ENCODE data around the gene WDR38.

The WDR38 gene

GRCh38 chr9:124855944-124856765 is 2.9 kb downstream of the WDR38 start:
- no peak for FAIRE-seq
- no peak for TF ChIP-seq POLR2A (IDR thresholded peaks at IDR 0.05; ENCODE audit: low read depth, low read length)
- TF ChIP-seq TAF1 (IDR thresholded peaks at IDR 0.05; ENCODE audit: low read depth, low read length): no peak
- TF ChIP-seq POLR2AphosphoS5 (IDR thresholded peaks at IDR 0.05; ENCODE audit: low read depth, low read length): no peak; the same call in 1 of the 2 replicates
- TF ChIP-seq POU2F2 (IDR thresholded peaks at IDR 0.05; ENCODE audit: low read depth, low read length): no peak; the same call in 1 of the 2 replicates
- DNase-seq (ENCODE audit: insufficient read length, low spot score): no peak

- FAIRE-seq (no peak), DNase-seq (ENCODE audit: insufficient read length, low spot score) (no peak)
- no peak for TF ChIP-seq TAF1 (IDR thresholded peaks at IDR 0.05; ENCODE audit: low read depth, low read length)
- TF ChIP-seq PAX5 (IDR thresholded peaks at IDR 0.05; ENCODE audit: insufficient read depth, low read length, severe bottlenecking): no peak
Observed at GRCh38 chr9:124857533-124858162, 4.4 kb downstream of the WDR38 start.

GRCh38 chr9:124858330-124859046 is 5.2 kb downstream of the WDR38 start:
- DNase-seq (ENCODE audit: insufficient read length, low spot score) (no peak), FAIRE-seq (no peak)
- TF ChIP-seq POLR2A (IDR thresholded peaks at IDR 0.05; ENCODE audit: low read depth, low read length): no peak
- TF ChIP-seq POLR2AphosphoS5 (IDR thresholded peaks at IDR 0.05; ENCODE audit: low read depth, low read length): 0 out of 2 replicates have a peak, but pooled peaks have one; percentile 41

GRCh38 chr9:124859803-124860581 is 6.7 kb downstream of the WDR38 start:
- DNase-seq (ENCODE audit: insufficient read length, low spot score) (no peak), FAIRE-seq (no peak)
- TF ChIP-seq TAF1 (IDR thresholded peaks at IDR 0.05; ENCODE audit: low read depth, low read length) (no peak), PAX5 (IDR thresholded peaks at IDR 0.05; ENCODE audit: insufficient read depth, low read length, severe bottlenecking) (no peak), POLR2AphosphoS5 (IDR thresholded peaks at IDR 0.05; ENCODE audit: low read depth, low read length) (peak; percentile 16; the same call in 1 of the 2 replicates), SPI1 (IDR thresholded peaks at IDR 0.05; ENCODE audit: low read depth, low read length) (0 out of 2 replicates have a peak, but pooled peaks have one; percentile 17), POLR2A (IDR thresholded peaks at IDR 0.05; ENCODE audit: low read depth, low read length) (peak; percentile 21; the same call in 1 of the 2 replicates), POU2F2 (IDR thresholded peaks at IDR 0.05; ENCODE audit: low read depth, low read length) (no peak)

- FAIRE-seq (no peak), DNase-seq (ENCODE audit: insufficient read length, low spot score) (no peak)
- TF ChIP-seq POU2F2 (IDR thresholded peaks at IDR 0.05; ENCODE audit: low read depth, low read length) (no peak), POLR2A (IDR thresholded peaks at IDR 0.05; ENCODE audit: low read depth, low read length) (peak; percentile 7; the same call in 1 of the 2 replicates), TAF1 (IDR thresholded peaks at IDR 0.05; ENCODE audit: low read depth, low read length) (no peak)
Observed at GRCh38 chr9:124860582-124861341, 7.5 kb downstream of the WDR38 start.

GRCh38 chr9:124861342-124862229 is 8.3 kb downstream of the WDR38 start, which contains the start of the genes ARPC5L and RPL35:
ARPC5L (plus strand) TSS chr9:124862130; CDS start chr9:124869291, 7,161 bp downstream.
RPL35 (minus strand) TSS chr9:124861957; CDS start chr9:124861912, 45 bp downstream.
- TF ChIP-seq PAX5 (IDR thresholded peaks at IDR 0.05; ENCODE audit: insufficient read depth, low read length, severe bottlenecking) (peak; percentile 56), POU2F2 (IDR thresholded peaks at IDR 0.05; ENCODE audit: low read depth, low read length) (no peak), POLR2AphosphoS5 (IDR thresholded peaks at IDR 0.05; ENCODE audit: low read depth, low read length) (peak; percentile 93), TAF1 (IDR thresholded peaks at IDR 0.05; ENCODE audit: low read depth, low read length) (peak; percentile 98), SPI1 (IDR thresholded peaks at IDR 0.05; ENCODE audit: low read depth, low read length) (peak; percentile 74), POLR2A (IDR thresholded peaks at IDR 0.05; ENCODE audit: low read depth, low read length) (peak; percentile 96)
- DNase-seq (ENCODE audit: insufficient read length, low spot score): peak; percentile 97
- FAIRE-seq: peak; percentile 94

- TF ChIP-seq POU2F2 (IDR thresholded peaks at IDR 0.05; ENCODE audit: low read depth, low read length): no peak
- TF ChIP-seq TAF1 (IDR thresholded peaks at IDR 0.05; ENCODE audit: low read depth, low read length): no peak
- no peak for TF ChIP-seq SPI1 (IDR thresholded peaks at IDR 0.05; ENCODE audit: low read depth, low read length)
- TF ChIP-seq PAX5 (IDR thresholded peaks at IDR 0.05; ENCODE audit: insufficient read depth, low read length, severe bottlenecking): no peak
- TF ChIP-seq POLR2A (IDR thresholded peaks at IDR 0.05; ENCODE audit: low read depth, low read length): no peak
- TF ChIP-seq POLR2AphosphoS5 (IDR thresholded peaks at IDR 0.05; ENCODE audit: low read depth, low read length): no peak
- no peak for FAIRE-seq
- no peak for DNase-seq (ENCODE audit: insufficient read length, low spot score)
Observed at GRCh38 chr9:124863371-124863871, 10.2 kb downstream of the WDR38 start.

All from GM12891 (cell line).